WTC11 (cell line): ENCODE measurements around the gene EYA2. TPM values are rescaled to one million over a fixed set of nuclear protein-coding genes. Genes with fewer than 3 reads are reported as not detected.

Experiments used
- ATAC-seq: fragments of 200-7000 bp; cut with Tn5 transposase; 2 replicates; pipeline ENCODE4 v1.10.0; 2021; ENCODE audit warnings: mild to moderate bottlenecking, moderate library complexity
- CTCF ChIA-PET: fragments of 300-600 bp; sonication (Branson Sonifier 250); formaldehyde crosslinking; loops from one replicate; lab custom pipeline; 2021; ENCODE audit warnings: antibody characterized with exemption; lab: Charles Lee
- POLR2A ChIA-PET: fragments of 350-600 bp; sonication (Branson Sonifier 250); formaldehyde crosslinking; loops from one replicate; lab custom pipeline; 2021; ENCODE audit warnings: antibody characterized with exemption; lab: Charles Lee
- DNase-seq: peaks from one replicate; pipeline ENCODE4 v3.0.0; 2021; ENCODE audit warnings: low spot score
- H3K27ac Mint-ChIP-seq: 2 replicates; pipeline ENCODE4 v1.8.0; 2021; ENCODE audit warnings: mixed read lengths
- H3K27me3 Mint-ChIP-seq: 2 replicates; pipeline ENCODE4 v1.8.0; 2021; ENCODE audit warnings: low read depth, mild to moderate bottlenecking, moderate library complexity, mixed read lengths
- H3K36me3 Mint-ChIP-seq: 2 replicates; pipeline ENCODE4 v1.8.0; 2021; ENCODE audit warnings: mixed read lengths
- H3K4me1 Mint-ChIP-seq: 2 replicates; pipeline ENCODE4 v1.8.0; 2022; ENCODE audit warnings: mixed read lengths
- H3K4me3 Mint-ChIP-seq: 2 replicates; pipeline ENCODE4 v1.8.0; 2021; ENCODE audit warnings: mild to moderate bottlenecking, moderate library complexity, mixed read lengths
- H3K9me3 Mint-ChIP-seq: 2 replicates; pipeline ENCODE4 v1.8.0; 2021; ENCODE audit warnings: mixed read lengths
- CREB1 ChIP-seq: sonication (generic); formaldehyde crosslinking; IDR thresholded peaks from 2 replicates; pipeline ENCODE4 v1.8.0; 2023; ENCODE audit warnings: mild to moderate bottlenecking, missing genetic modification reagents
- E2F4 ChIP-seq: sonication (generic); formaldehyde crosslinking; IDR thresholded peaks from 2 replicates; pipeline ENCODE4 v1.8.1; 2022; ENCODE audit warnings: low read depth, mild to moderate bottlenecking, moderate library complexity, missing genetic modification reagents, borderline replicate concordance
- E2F5 ChIP-seq: sonication (generic); formaldehyde crosslinking; IDR thresholded peaks from 2 replicates; pipeline ENCODE4 v1.8.1; 2022; ENCODE audit warnings: mild to moderate bottlenecking, moderate library complexity, missing genetic modification reagents
- EMX1 ChIP-seq: fragments of 250-450 bp; sonication (Bioruptor Pico); IDR thresholded peaks from 2 replicates; pipeline ENCODE4 v1.8.0; 2021; ENCODE audit warnings: mild to moderate bottlenecking
- FOXJ3 ChIP-seq: sonication (generic); formaldehyde crosslinking; IDR thresholded peaks from 2 replicates; pipeline ENCODE4 v1.9.0; 2021; ENCODE audit warnings: missing genetic modification reagents, mild to moderate bottlenecking, borderline replicate concordance
- GRHL2 ChIP-seq: fragments of 250-450 bp; sonication (Bioruptor Pico); IDR thresholded peaks from 2 replicates; pipeline ENCODE4 v1.8.0; 2022; ENCODE audit warnings: mild to moderate bottlenecking, moderate library complexity; ENCODE audit not compliant: insufficient replicate concordance, severe bottlenecking
- JUN ChIP-seq: sonication (generic); formaldehyde crosslinking; IDR thresholded peaks from 2 replicates; pipeline ENCODE4 v1.8.0; 2023; ENCODE audit warnings: mild to moderate bottlenecking, missing genetic modification reagents
- KAT7 ChIP-seq: sonication (generic); formaldehyde crosslinking; IDR thresholded peaks from 2 replicates; pipeline ENCODE4 v1.8.1; 2023; ENCODE audit warnings: missing genetic modification reagents, mild to moderate bottlenecking, borderline replicate concordance
- MYBL2 ChIP-seq: sonication (generic); formaldehyde crosslinking; IDR thresholded peaks from 2 replicates; pipeline ENCODE4 v1.8.1; 2023; ENCODE audit warnings: mild to moderate bottlenecking, moderate library complexity, missing genetic modification reagents
- NFATC4 ChIP-seq: fragments of 250-450 bp; sonication (Bioruptor Pico); IDR thresholded peaks from 2 replicates; pipeline ENCODE4 v1.9.0; 2021; ENCODE audit warnings: mild to moderate bottlenecking
- NFE2L1 ChIP-seq: sonication (generic); formaldehyde crosslinking; IDR thresholded peaks from 2 replicates; pipeline ENCODE4 v1.8.1; 2023; ENCODE audit warnings: missing genetic modification reagents
- NR3C1 ChIP-seq: sonication (generic); formaldehyde crosslinking; conservative IDR thresholded peaks from 2 replicates; pipeline ENCODE4 v1.8.1; 2023; ENCODE audit warnings: low read depth, mild to moderate bottlenecking, missing genetic modification reagents
- SMAD3 ChIP-seq: sonication (generic); formaldehyde crosslinking; IDR thresholded peaks from 2 replicates; pipeline ENCODE4 v1.8.0; 2022; ENCODE audit warnings: missing genetic modification reagents, mild to moderate bottlenecking, borderline replicate concordance
- TCF7 ChIP-seq: sonication (generic); formaldehyde crosslinking; IDR thresholded peaks from 2 replicates; pipeline ENCODE4 v1.8.0; 2022; ENCODE audit warnings: mild to moderate bottlenecking, low read depth, missing genetic modification reagents, moderate library complexity
- TEAD4 ChIP-seq: sonication (generic); formaldehyde crosslinking; IDR thresholded peaks from 2 replicates; pipeline ENCODE4 v1.8.0; 2022; ENCODE audit warnings: mild to moderate bottlenecking, missing genetic modification reagents
- TP53 ChIP-seq: sonication (generic); formaldehyde crosslinking; IDR thresholded peaks from 2 replicates; pipeline ENCODE4 v1.8.1; 2023; ENCODE audit warnings: mild to moderate bottlenecking, missing genetic modification reagents
- USF1 ChIP-seq: sonication (generic); formaldehyde crosslinking; IDR thresholded peaks from 2 replicates; pipeline ENCODE4 v1.8.0; 2022; ENCODE audit warnings: mild to moderate bottlenecking, missing genetic modification reagents
- ZNF121 ChIP-seq: sonication (generic); formaldehyde crosslinking; IDR thresholded peaks from 2 replicates; pipeline ENCODE4 v1.8.0; 2023; ENCODE audit warnings: missing genetic modification reagents
- ZNF232 ChIP-seq: sonication (generic); formaldehyde crosslinking; IDR thresholded peaks from 2 replicates; pipeline ENCODE4 v1.8.0; 2022; ENCODE audit warnings: mild to moderate bottlenecking, missing genetic modification reagents
- ZNF423 ChIP-seq: fragments of 250-450 bp; sonication (Bioruptor Pico); IDR thresholded peaks from 2 replicates; pipeline ENCODE4 v2.1.2; 2022; ENCODE audit warnings: mild to moderate bottlenecking, moderate library complexity
- ZSCAN18 ChIP-seq: fragments of 250-450 bp; sonication (Bioruptor Pico); IDR thresholded peaks from 2 replicates; pipeline ENCODE4 v2.1.2; 2022; ENCODE audit warnings: mild to moderate bottlenecking, moderate library complexity
- total RNA-seq: library from RNA; stranded (reverse); gene quantifications from 3 replicates; pipeline ENCODE4 v1.2.3, GENCODE V29; 2021
- TF ChIP-seq, protein P1 (sequence below): fragments of 250-450 bp; sonication (Bioruptor Pico); IDR thresholded peaks from 2 replicates; pipeline ENCODE4 v1.9.0; 2021; ENCODE audit warnings: mild to moderate bottlenecking
- TF ChIP-seq, protein P2 (sequence below): fragments of 250-450 bp; sonication (Bioruptor Pico); IDR thresholded peaks from 2 replicates; pipeline ENCODE4 v1.8.0; 2021; ENCODE audit warnings: mild to moderate bottlenecking
- TF ChIP-seq, protein P3 (sequence below): fragments of 250-450 bp; sonication (Bioruptor Pico); IDR thresholded peaks from 2 replicates; pipeline ENCODE4 v1.9.0; 2021; ENCODE audit warnings: moderate library complexity, mild to moderate bottlenecking, inconsistent platforms, borderline replicate concordance

Gene EYA2
- total RNA-seq, 1 experiment from 2014 or later: 1.5 TPM

DNA sequence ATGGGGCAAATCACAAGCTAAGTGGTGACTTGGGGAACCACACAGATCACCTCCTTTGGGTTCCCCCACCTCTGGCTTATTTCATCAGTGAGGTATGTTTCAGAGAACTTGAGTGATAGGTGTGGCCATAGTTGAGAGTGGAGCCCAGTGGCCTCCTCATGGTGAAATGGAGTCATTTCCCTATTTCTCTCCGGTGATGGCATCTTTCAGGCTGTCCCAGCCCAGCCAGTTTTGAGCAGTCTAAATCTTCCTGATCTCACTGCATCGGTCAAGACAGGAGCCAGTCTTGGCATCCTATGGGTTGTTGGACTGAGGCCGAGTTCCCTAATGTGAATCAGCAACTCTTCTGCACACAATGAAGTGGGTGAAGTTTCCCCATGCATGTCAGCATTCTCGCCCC lies 132.4 kb downstream of the EYA2 start:
- Mint-ChIP-seq H3K4me3 (no peak overlapping the region), H3K27me3 (no peaks in the 10 kb centered on the region; the same call in 1 of the 2 replicates), H3K36me3 (no peaks in the 10 kb centered on the region)

DNA sequence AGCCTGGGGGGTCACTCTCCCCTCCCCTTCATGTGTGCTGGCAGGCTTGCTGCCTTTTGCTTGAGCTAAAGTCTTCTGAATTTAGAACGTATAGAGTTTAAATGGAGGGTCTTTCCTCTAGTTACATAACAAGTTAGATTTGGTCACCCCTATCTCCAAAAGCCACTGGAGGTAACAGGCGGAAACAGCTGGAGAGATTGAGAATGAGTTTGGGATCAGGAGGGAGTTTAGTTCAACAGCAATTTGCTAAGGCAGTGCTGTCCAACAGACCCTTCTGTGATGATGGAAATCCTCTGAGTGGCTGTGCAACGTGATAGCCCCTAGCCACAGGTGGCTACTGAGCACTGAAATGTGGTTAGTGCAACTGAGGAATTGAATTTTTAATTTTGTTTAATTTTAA lies 132.8 kb downstream of the EYA2 start:
- H3K4me3 Mint-ChIP-seq: no peak overlapping the region
- DNase-seq: no peak
- ATAC-seq: no peak
- TF ChIP-seq JUN (no peak), NFATC4 (CRISPR knock-in tag) (no peak), SMAD3 (CRISPR knock-in tag) (no peak), USF1 (CRISPR knock-in tag) (no peak), CREB1 (CRISPR knock-in tag) (no peak), ZNF121 (CRISPR knock-in tag) (no peak), KAT7 (CRISPR knock-in tag) (no peak), GRHL2 (CRISPR knock-in tag) (no peak), TCF7 (CRISPR knock-in tag) (no peak), ZNF423 (CRISPR knock-in tag) (no peak), EMX1 (CRISPR knock-in tag) (no peak), TEAD4 (no peak)

More for the DNA sequence above, 132.4 kb downstream of the EYA2 start:
- Mint-ChIP-seq H3K9me3 (peaks cover 6% of the 10 kb centered on the region), H3K4me1 (no peaks in the 10 kb centered on the region), H3K27ac (no peak overlapping the region)
- ATAC-seq (no peak), DNase-seq (no peak)
- CTCF ChIA-PET: no interaction called here
- TF ChIP-seq GRHL2 (CRISPR knock-in tag) (no peak), E2F4 (CRISPR knock-in tag) (no peak), TEAD4 (no peak), ZNF423 (CRISPR knock-in tag) (no peak), MYBL2 (CRISPR knock-in tag) (no peak), ZNF232 (CRISPR knock-in tag) (no peak), FOXJ3 (no peak), NR3C1 (CRISPR knock-in tag) (no peak), NFE2L1 (CRISPR knock-in tag) (no peak), KAT7 (CRISPR knock-in tag) (no peak), ZSCAN18 (CRISPR knock-in tag) (no peak), E2F5 (CRISPR knock-in tag) (no peak), TP53 (CRISPR knock-in tag) (no peak)
- TF ChIP-seq, protein P1, sequence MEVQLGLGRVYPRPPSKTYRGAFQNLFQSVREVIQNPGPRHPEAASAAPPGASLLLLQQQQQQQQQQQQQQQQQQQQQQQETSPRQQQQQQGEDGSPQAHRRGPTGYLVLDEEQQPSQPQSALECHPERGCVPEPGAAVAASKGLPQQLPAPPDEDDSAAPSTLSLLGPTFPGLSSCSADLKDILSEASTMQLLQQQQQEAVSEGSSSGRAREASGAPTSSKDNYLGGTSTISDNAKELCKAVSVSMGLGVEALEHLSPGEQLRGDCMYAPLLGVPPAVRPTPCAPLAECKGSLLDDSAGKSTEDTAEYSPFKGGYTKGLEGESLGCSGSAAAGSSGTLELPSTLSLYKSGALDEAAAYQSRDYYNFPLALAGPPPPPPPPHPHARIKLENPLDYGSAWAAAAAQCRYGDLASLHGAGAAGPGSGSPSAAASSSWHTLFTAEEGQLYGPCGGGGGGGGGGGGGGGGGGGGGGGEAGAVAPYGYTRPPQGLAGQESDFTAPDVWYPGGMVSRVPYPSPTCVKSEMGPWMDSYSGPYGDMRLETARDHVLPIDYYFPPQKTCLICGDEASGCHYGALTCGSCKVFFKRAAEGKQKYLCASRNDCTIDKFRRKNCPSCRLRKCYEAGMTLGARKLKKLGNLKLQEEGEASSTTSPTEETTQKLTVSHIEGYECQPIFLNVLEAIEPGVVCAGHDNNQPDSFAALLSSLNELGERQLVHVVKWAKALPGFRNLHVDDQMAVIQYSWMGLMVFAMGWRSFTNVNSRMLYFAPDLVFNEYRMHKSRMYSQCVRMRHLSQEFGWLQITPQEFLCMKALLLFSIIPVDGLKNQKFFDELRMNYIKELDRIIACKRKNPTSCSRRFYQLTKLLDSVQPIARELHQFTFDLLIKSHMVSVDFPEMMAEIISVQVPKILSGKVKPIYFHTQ (CRISPR knock-in tag): no peak
- TF ChIP-seq, protein P2, sequence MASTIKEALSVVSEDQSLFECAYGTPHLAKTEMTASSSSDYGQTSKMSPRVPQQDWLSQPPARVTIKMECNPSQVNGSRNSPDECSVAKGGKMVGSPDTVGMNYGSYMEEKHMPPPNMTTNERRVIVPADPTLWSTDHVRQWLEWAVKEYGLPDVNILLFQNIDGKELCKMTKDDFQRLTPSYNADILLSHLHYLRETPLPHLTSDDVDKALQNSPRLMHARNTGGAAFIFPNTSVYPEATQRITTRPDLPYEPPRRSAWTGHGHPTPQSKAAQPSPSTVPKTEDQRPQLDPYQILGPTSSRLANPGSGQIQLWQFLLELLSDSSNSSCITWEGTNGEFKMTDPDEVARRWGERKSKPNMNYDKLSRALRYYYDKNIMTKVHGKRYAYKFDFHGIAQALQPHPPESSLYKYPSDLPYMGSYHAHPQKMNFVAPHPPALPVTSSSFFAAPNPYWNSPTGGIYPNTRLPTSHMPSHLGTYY (CRISPR knock-in tag): no peak
- TF ChIP-seq, protein P3, sequence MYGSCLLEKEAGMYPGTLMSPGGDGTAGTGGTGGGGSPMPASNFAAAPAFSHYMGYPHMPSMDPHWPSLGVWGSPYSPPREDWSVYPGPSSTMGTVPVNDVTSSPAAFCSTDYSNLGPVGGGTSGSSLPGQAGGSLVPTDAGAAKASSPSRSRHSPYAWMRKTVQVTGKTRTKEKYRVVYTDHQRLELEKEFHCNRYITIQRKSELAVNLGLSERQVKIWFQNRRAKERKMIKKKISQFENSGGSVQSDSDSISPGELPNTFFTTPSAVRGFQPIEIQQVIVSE (CRISPR knock-in tag): no peak
- POLR2A ChIA-PET: no interaction called here

More for the DNA sequence above, 132.8 kb downstream of the EYA2 start:
- no peaks in the 10 kb centered on the region for H3K36me3 Mint-ChIP-seq
- no peaks in the 10 kb centered on the region for H3K4me1 Mint-ChIP-seq
- H3K9me3 Mint-ChIP-seq: peaks cover 6% of the 10 kb centered on the region
- POLR2A ChIA-PET: no interaction called here
- no peak overlapping the region for H3K27ac Mint-ChIP-seq
- CTCF ChIA-PET: interaction anchor here (1.1 kb wide), 1 partner anchor 275 kb away, joined by 3 read pairs; no protein-coding TSS in a partner anchor
- H3K27me3 Mint-ChIP-seq: no peaks in the 10 kb centered on the region; the same call in 1 of the 2 replicates
